HG03159 (cell line): ENCODE data around the gene IWS1.
"Not testable (repeated sequence)": the region's sequence is repeated elsewhere in the genome, so short reads cannot be mapped to it uniquely, and the experiment has no call there.

Source experiments
- ATAC-seq: cut with Tn5 transposase; IDR thresholded peaks from one replicate; pipeline ENCODE4 v1.9.1; 2021; ENCODE audit warnings: mild to moderate bottlenecking, moderate library complexity; ENCODE audit not compliant: unreplicated experiment

Gene IWS1

GRCh38 chr2:127463155-127463991 lies 62.9 kb downstream of the IWS1 start:
- no peak for ATAC-seq

GRCh38 chr2:127462461-127462860 lies 63.8 kb downstream of the IWS1 start:
- no peak for ATAC-seq

- ATAC-seq: no peak
Measured at GRCh38 chr2:127456960-127457359, 69.3 kb downstream of the IWS1 start.

DNA sequence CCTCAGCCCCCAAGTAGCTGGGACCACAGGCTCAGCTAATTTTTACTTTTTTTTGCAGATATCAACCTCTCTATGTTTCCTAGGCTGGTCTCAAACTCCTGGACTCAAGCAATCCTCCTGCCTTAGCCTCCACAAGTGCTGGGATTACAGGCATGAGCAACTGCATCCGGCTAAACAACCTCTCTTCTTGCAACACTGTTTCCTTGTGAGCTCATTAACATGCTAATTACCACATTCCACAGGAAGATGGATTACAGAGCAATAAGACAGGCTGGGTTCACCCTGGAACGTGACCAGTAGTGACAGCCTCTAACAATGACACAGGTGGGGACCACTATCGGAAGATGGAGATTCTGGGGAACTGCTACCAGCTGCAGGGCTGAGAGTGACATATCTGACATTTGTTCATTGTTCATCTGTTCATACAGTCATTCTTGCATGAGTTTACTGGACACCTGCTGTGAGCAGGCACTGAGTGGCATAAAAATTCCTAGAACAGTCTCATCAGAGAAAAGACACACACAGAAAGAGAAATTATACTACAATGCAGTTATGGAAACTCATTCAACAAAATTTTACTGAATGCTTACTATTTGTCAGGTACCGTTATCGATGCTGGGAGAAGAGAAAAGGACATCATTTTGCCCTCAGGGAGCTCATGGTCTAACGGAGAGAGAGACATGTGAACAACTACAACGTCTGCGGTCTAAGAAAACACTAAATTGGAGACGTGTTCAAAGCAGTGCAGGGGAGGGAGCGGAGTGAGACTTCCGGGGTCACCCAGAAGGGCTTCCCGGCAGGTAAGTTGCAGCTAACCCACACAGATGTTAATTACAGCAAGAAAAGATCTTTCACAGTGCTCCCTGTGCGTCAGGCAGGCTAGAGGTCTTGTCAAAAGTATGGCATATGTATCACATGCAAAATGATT lies 70.5 kb downstream of the IWS1 start:
- no peak for ATAC-seq

- no peak for ATAC-seq
Measured at GRCh38 chr2:127454595-127455565, 71.4 kb downstream of the IWS1 start.

GRCh38 chr2:127453392-127454171 lies 72.7 kb downstream of the IWS1 start:
- ATAC-seq: no peak

DNA sequence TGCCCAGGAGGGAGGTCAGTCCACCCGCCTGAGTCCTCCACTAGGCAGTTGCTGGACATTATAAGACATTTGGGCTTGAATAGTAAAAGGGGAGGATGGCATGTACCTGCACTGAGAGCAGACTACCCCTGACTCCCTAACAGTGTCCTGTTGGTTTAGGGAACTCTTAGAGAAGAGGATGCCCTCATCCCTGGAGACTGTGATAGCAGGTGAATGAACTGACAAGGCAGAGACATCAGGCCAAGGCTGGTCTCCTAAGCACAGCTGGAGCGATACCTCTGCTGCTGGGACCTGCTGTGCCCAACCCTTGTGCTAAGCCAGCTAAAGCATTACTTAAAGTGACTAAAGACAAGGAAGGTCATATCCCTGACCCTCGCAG lies 73.3 kb downstream of the IWS1 start:
- ATAC-seq: no peak

- ATAC-seq: not testable (repeated sequence)
Measured at GRCh38 chr2:127452423-127452822, 73.9 kb downstream of the IWS1 start.

- ATAC-seq: no peak
Measured at GRCh38 chr2:127451981-127452380, 74.3 kb downstream of the IWS1 start.

DNA sequence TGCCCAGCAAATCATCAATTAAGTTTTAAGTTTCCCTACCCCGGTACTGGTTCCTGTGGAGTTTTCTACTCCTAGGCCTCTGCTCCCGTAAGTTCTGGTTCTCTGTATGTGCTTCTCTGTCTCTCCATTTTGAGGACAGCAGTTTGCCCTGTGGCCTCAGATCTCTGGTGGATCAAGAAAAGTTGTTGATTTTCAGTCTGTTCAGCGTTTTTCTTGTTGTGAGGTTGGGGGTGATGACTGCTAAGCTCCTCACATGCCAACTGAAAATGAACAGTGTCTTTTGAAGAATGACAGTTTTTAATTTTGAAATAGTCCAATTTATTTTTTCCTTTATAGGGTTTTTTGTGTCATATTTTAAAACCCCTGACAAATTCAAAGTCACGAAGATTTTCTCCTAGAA lies 76.4 kb downstream of the IWS1 start:
- no peak for ATAC-seq

DNA sequence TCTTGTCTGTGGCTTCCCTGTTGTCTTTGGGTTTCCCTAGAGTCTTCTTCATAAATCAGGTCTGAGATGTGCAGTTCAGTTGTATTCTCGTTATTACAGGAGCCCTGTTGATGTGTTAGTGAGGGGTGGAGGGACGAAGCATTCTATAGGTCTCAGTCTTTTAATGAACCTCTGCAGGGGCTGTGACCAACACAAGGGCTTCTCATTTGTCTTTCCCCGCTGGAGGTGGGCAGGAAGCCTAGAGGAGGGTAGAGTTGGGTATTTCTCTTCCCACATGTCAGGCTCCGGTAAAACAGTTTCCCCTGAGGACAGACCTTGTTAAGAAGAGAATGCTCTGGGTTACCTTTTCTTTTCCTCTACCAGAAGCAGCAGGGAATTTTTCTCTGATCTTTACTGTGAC lies 76.9 kb downstream of the IWS1 start:
- ATAC-seq: no peak

GRCh38 chr2:127448526-127448925 lies 77.8 kb downstream of the IWS1 start:
- ATAC-seq: no peak

GRCh38 chr2:127439343-127439742 lies 86.9 kb downstream of the IWS1 start:
- no peak for ATAC-seq

DNA sequence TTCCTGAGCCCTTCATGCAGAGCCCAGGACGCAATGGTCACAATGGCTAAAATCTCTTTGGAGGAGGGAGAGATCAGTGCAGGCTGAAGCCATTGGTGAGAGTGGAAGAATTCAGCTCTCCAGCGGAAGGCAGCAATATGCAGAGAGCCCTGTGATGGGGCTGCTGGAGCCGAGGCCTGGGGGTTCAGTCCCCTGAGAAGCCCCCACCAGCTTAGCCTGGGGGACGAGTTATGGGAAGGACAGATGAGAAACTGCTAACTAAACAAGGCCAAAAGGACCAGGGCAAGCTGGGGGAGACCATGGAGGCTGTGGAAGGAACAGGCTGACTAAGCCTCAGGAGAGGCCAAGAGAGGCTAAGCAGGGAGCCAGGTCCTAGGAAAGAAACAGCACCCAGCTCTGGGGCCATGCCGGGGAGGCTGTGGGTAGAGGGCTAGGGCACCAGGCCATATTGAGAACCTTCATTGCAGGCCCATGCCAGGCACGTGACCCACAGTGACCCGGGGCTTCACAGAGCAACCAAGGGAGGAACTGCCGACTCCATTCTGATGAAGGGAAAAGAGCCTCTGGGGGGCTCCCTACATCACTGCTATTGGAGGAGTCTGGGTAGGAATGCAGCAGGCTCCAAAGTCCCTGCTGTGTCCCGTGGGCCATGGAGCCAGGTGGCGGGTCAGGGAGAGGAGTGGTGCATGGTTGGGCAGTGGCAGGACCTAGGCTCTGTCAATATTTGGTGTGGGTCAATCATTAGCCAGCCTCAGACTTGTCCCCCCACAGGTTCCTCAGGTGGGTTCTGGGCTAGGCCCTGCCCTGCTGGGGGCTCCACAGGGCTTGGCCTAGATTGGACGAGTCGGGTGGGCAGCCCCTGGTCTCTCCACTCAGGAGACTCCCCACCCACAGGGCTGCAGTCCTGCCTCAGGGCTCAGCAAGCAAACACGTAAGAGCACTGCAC lies 88.2 kb downstream of the IWS1 start:
- no peak for ATAC-seq

DNA sequence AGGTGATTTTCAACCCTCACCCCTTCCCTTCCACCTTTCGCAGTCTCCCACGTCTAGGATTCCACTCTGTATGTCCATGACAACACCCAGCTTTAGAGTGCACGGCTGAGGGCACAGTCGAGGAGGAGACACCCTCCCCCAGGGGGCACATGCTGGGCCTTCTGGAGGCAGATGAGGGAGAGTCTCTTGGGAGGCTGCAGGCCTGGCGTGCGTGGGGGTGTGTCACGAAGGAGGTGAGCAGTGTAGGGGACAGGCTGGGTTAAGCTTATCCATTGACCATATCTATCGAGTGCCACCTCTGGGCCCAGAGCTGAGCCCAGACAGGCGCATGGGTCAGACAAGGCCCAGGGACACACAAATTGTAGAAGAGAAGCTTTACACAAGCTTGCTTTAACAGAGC lies 89.2 kb downstream of the IWS1 start:
- no peak for ATAC-seq

DNA sequence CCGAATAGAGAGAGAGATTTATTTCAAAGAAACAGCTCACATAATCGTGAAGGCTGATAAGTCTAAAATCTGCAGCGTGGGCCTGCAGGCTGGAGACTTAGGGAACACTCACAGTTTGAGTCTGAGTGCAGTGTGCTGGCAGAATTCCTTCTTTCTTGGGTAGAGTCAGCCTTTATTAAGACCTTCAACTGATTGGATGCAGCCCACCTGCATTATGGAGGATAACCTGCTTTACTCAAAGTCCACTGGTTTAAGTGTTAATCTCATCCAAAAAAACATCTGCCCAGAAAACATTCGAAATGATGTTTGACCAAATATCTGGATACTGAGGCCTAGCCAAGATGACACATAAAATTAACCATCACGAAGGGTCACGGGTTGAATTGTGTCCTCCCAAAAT lies 91.8 kb downstream of the IWS1 start:
- ATAC-seq: no peak

GRCh38 chr2:127431408-127432023 lies 94.8 kb downstream of the IWS1 start:
- ATAC-seq: no peak
